Thyroid gland (tissue), 4 donors: ENCODE results near the gene ERP44. TPM values are rescaled to one million over a fixed set of nuclear protein-coding genes. Genes with fewer than 3 reads are reported as not detected.

ENCODE experiments used
- DNase-seq, 2 donors: peaks; one replicate each; pipeline ENCODE4 v3.0.0-alpha.2; 2019
- H3K27ac ChIP-seq, 3 donors: fragments of 200-600 bp; sonication (generic); 1 replicate in 2 of 3; 2 replicates in 1 of 3; pipeline ENCODE4 v1.5.1; 2016 to 2019; ENCODE audit warnings: mild to moderate bottlenecking in 1 of 3, moderate library complexity in 1 of 3
- H3K27me3 ChIP-seq: fragments of 200-600 bp; sonication (generic); one replicate; pipeline ENCODE4 v1.5.1; 2019
- H3K36me3 ChIP-seq, 2 donors: fragments of 200-600 bp; sonication (generic); one replicate each; pipeline ENCODE4 v1.5.1; 2016 to 2019
- H3K4me1 ChIP-seq, 2 donors: fragments of 200-600 bp; sonication (generic); one replicate each; pipeline ENCODE4 v1.5.1; 2017 to 2019
- H3K4me3 ChIP-seq, 3 donors: fragments of 200-600 bp; sonication (generic); replicated peaks in 1 of 3; 1 replicate in 2 of 3; 2 replicates in 1 of 3; pipeline ENCODE4 v1.5.1; 2016; ENCODE audit warnings: mild to moderate bottlenecking in 1 of 3
- H3K9me3 ChIP-seq: fragments of 200-600 bp; sonication (generic); one replicate; pipeline ENCODE4 v1.5.1; 2017
- CTCF ChIP-seq, 6 experiments: fragments of 200-600 bp in 3 of 6; fragments of 450-650 bp in 3 of 6; sonication (generic) in 3 of 6; IDR thresholded peaks; one replicate each; pipeline ENCODE4 v1.5.1; 2016 to 2019; ENCODE audit warnings: antibody characterized with exemption in 6 of 6, mild to moderate bottlenecking in 2 of 6, inconsistent platforms in 1 of 6, moderate library complexity in 1 of 6
- POLR2A ChIP-seq, 2 donors: fragments of 450-650 bp; IDR thresholded peaks; one replicate each; pipeline ENCODE4 v1.6.1; 2017; ENCODE audit warnings: antibody characterized with exemption in 2 of 2, mild to moderate bottlenecking in 2 of 2, moderate library complexity in 1 of 2
- WGBS, 2 donors: methylation state at CpG; one replicate each; pipeline ENCODE4 v1.1.5; 2017; 5-methylcytosine and 5-hydroxymethylcytosine counted together
- intact Hi-C: fragments of 100-400 bp; cut with DNase I; formaldehyde crosslinking; loops from one replicate; pipeline ENCODE4 v1.15.1; 2023
- total RNA-seq, 4 donors: library from RNA; depleted of rRNA; stranded (reverse); fragments of >200 nt; gene quantifications; one replicate each; pipeline ENCODE4 v1.2.3, GENCODE V29; 2016

Gene ERP44
- total RNA-seq, 4 donors from 2014 or later, result 23.7 to 36.2 (median 29.0) TPM

DNA sequence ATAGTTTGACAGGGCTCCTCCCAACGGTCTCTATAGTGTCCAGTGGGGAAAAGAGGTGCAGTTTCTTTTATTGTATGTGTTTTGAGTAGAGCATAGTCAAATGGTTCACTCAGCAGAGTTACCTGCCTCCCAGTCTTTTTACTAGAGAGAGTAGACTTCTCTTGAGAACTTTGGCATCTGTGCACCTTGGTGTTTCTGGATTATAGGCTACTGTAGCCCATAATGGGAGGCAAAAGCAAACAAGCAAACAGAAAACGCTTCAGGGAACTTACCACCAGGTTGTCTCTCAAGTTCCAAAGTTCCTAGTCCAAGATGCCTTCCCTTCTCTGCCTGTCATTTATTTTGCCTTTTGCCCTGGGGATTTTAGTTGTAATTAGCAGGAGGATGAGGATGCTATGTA, 26.4 kb upstream of the ERP44 start:
- H3K4me1 ChIP-seq, result no peaks in the 10 kb centered on the region
- H3K36me3 ChIP-seq, result peaks cover 0 to 6% of the 10 kb centered on the region in 2 donors
- H3K27ac ChIP-seq, result no peak overlapping the region
- H3K27me3 ChIP-seq, result no peaks in the 10 kb centered on the region
- no peak overlapping the region for H3K4me3 ChIP-seq
- 87 to 91% methylated on average over 2 of the region's 2 CpGs for WGBS, 2 donors
- TF ChIP-seq CTCF (IDR thresholded peaks at IDR 0.05) (no peak), POLR2A (IDR thresholded peaks at IDR 0.05) (no peak)
- no peak for DNase-seq
- no peaks in the 10 kb centered on the region for H3K9me3 ChIP-seq
- intact Hi-C loops, result no loop called here

GRCh38 chr9:100120286-100120685, 21.5 kb upstream of the ERP44 start:
- no peaks in the 10 kb centered on the region for H3K9me3 ChIP-seq
- WGBS, 2 donors, result 94 to 96% methylated on average over 2 of the region's 2 CpGs
- DNase-seq, result no peak
- no peak overlapping the region for H3K27ac ChIP-seq
- H3K27me3 ChIP-seq, result no peaks in the 10 kb centered on the region
- intact Hi-C loops, result no loop called here
- H3K36me3 ChIP-seq, result peaks cover 0 to 6% of the 10 kb centered on the region in 2 donors
- H3K4me1 ChIP-seq, result no peaks in the 10 kb centered on the region
- TF ChIP-seq CTCF (IDR thresholded peaks at IDR 0.05) (no peak), POLR2A (IDR thresholded peaks at IDR 0.05) (no peak)
- H3K4me3 ChIP-seq, result no peak overlapping the region

DNA sequence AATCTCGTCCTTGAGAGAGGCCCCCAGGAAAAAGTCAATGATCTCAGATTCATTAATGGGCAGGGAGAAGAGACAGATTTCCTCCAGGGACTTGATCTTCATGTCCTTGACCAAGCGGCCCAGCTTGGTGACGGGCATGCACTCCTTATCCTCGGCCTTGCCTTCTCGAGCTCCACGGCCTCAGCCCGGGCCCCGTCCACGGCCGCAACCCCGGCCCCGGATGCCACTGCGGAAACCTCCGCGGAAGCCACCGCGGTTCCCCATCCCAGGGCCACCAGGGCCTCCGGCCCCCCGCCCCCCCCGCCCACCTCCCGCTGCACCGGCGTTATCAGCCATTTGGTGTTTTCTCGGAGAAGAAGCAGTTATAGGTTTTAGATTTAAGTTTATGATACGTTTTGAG, 18.5 kb upstream of the ERP44 start:
- intact Hi-C loops, result no loop called here
- TF ChIP-seq CTCF (IDR thresholded peaks at IDR 0.05) (no peak), POLR2A (IDR thresholded peaks at IDR 0.05) (no peak)
- Histone ChIP-seq H3K4me1 (no peaks in the 10 kb centered on the region), H3K9me3 (no peaks in the 10 kb centered on the region), H3K27ac (no peak overlapping the region), H3K27me3 (no peaks in the 10 kb centered on the region), H3K36me3 (peaks cover 0 to 6% of the 10 kb centered on the region in 2 donors), H3K4me3 (no peak overlapping the region)
- DNase-seq, result no peak
- WGBS, 2 donors, result 97 to 98% methylated on average over 25 of the region's 25 CpGs

DNA sequence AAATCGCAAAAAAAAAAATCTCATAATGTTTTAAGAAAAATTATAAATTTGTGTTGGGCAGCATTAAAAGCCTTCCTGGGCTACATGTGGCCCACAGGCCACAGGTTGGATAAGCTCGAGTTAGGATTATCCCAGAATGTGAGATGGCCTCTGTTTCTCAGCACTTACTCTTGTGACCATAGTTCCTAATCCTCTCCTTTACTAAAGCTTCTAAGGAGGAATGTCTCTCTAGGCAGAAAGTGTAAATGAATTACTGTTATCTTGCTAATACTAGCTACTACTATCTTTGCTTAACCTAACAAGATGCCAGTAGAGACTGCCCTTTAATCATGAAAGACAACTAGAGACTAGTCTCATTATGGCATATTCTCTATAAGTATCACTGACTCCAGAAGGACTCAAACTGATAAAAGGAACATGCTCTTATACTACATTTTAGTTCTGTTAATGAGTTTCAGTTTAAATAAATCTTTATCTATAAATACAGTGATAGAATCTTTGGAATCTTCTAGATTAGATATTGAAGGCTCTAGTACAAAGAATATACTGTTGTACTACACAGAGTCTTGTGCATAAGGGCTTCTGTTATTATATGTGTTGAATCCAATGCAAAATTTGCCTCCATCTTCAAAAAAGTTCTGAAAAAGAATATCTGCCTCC, 14.0 kb upstream of the ERP44 start:
- H3K27me3 ChIP-seq, result no peaks in the 10 kb centered on the region
- intact Hi-C loops, result no loop called here
- no peak overlapping the region for H3K27ac ChIP-seq
- H3K4me1 ChIP-seq, result peaks cover 9 to 10% of the 10 kb centered on the region in 2 donors
- no peak for TF ChIP-seq CTCF (IDR thresholded peaks at IDR 0.05)
- TF ChIP-seq POLR2A (IDR thresholded peaks at IDR 0.05), result no peak
- DNase-seq, result no peak
- 93 to 96% methylated on average over 2 of the region's 2 CpGs for WGBS, 2 donors
- no peaks in the 10 kb centered on the region for H3K9me3 ChIP-seq
- H3K4me3 ChIP-seq, result no peak overlapping the region
- H3K36me3 ChIP-seq, result no peaks in the 10 kb centered on the region

DNA sequence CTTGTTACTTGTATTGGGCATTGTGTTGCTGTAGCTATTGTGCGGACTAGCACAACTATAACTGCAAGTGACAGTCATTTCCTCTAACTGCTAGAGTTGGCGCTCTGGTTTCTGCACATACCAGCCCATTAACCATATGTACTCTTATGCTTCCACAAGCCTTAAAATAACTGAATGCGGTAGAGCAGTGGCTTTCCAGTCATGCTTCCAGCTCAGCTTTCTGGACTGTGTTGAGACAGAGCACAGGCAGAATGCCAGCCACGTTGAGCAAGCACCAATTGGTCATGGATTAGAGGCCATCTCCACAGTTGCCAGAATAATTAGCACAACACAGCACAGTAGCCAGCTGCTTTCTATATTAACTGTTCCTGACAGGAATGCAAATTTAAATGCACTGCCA, 12.4 kb upstream of the ERP44 start:
- peak overlapping the region in 1 of 3 donors; percentile 8 for H3K27ac ChIP-seq
- intact Hi-C loops, result no loop called here
- 10 to 15% methylated on average over 4 of the region's 4 CpGs for WGBS, 2 donors

More for the DNA sequence above, 12.4 kb upstream of the ERP44 start:
- Histone ChIP-seq H3K27me3 (no peaks in the 10 kb centered on the region), H3K9me3 (no peaks in the 10 kb centered on the region), H3K36me3 (peaks cover 5% of the 10 kb centered on the region in 2 donors), H3K4me1 (peaks cover 9 to 10% of the 10 kb centered on the region in 2 donors), H3K4me3 (no peak overlapping the region)
- TF ChIP-seq CTCF (IDR thresholded peaks at IDR 0.05), result no peak
- no peak for TF ChIP-seq POLR2A (IDR thresholded peaks at IDR 0.05)
- peak; percentile 90 to 96 for DNase-seq
